GM18867 (cell line): ENCODE results near the gene CILP.
"Not testable (repeated sequence)": the region's sequence is repeated elsewhere in the genome, so short reads cannot be mapped to it uniquely, and the experiment has no call there.

ENCODE experiments used
- ATAC-seq: cut with Tn5 transposase; IDR thresholded peaks from one replicate; pipeline ENCODE4 v1.9.1; 2021; ENCODE audit warnings: mild to moderate bottlenecking, moderate library complexity; ENCODE audit not compliant: unreplicated experiment

CILP gene

GRCh38 chr15:65210770-65211481 lies at the start of gene CILP:
CILP (minus strand) TSS chr15:65211473; CDS start chr15:65209755, 1,718 bp downstream.
- ATAC-seq, result no peak

GRCh38 chr15:65260968-65261367 lies 49.7 kb upstream of the CILP start:
- ATAC-seq, result no peak

GRCh38 chr15:65259367-65259797 lies 48.1 kb upstream of the CILP start:
- ATAC-seq, result no peak

GRCh38 chr15:65258375-65259262 lies 47.3 kb upstream of the CILP start:
- no peak for ATAC-seq

- ATAC-seq, result no peak
Measured at GRCh38 chr15:65255486-65256140, 44.3 kb upstream of the CILP start.

- ATAC-seq, result no peak
Measured at GRCh38 chr15:65254758-65255157, 43.5 kb upstream of the CILP start.

- ATAC-seq, result no peak
Measured at GRCh38 chr15:65254356-65254755, 43.1 kb upstream of the CILP start.

- ATAC-seq, result no peak
Measured at GRCh38 chr15:65249641-65250040, 38.4 kb upstream of the CILP start.

GRCh38 chr15:65248511-65249255 lies 37.4 kb upstream of the CILP start:
- ATAC-seq, result no peak

- no peak for ATAC-seq
Measured at GRCh38 chr15:65246939-65247338, 35.7 kb upstream of the CILP start.

- no peak for ATAC-seq
Measured at GRCh38 chr15:65246026-65246714, 34.9 kb upstream of the CILP start.

- no peak for ATAC-seq
Measured at GRCh38 chr15:65245096-65245856, 34.0 kb upstream of the CILP start.

GRCh38 chr15:65244638-65245037 lies 33.4 kb upstream of the CILP start:
- no peak for ATAC-seq

- not testable (repeated sequence) for ATAC-seq
Measured at GRCh38 chr15:65236443-65236842, 25.2 kb upstream of the CILP start.

GRCh38 chr15:65233696-65234095 lies 22.4 kb upstream of the CILP start:
- no peak for ATAC-seq

- ATAC-seq, result no peak
Measured at GRCh38 chr15:65232520-65232919, 21.2 kb upstream of the CILP start.

GRCh38 chr15:65231306-65231705 lies 20.0 kb upstream of the CILP start:
- ATAC-seq, result no peak

GRCh38 chr15:65226901-65227300 lies 15.6 kb upstream of the CILP start:
- not testable (repeated sequence) for ATAC-seq

- no peak for ATAC-seq
Measured at GRCh38 chr15:65226221-65226620, 14.9 kb upstream of the CILP start.
